Measurements from ENCODE around the gene VAV2. TPM values are rescaled to one million over a fixed set of nuclear protein-coding genes. Genes with fewer than 3 reads are reported as not detected.

The VAV2 gene
- total and polyA plus RNA-seq, 2 experiments from 2014 or later: 8.1 to 28.9 TPM

DNA sequence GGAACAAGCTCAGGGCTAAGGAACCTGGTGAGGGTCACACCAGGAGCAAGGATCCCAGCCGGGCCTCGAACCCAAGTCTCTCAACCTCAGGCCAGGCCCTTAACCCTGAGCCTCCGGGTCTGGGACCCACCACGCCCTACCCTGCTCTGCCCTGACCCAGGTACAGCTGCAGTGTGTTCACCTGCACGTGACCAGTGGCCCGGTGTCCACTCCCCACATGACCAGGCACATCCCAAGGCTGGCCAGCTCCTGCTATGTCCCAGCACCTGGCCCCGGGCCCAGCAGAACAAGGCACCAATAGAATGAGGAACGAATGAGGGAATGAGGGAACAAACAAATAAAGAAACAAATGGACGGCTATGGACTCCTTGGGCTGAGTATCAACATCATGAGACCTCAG is 142.0 kb downstream of the VAV2 start:
- Histone ChIP-seq H3K9me2 (ENCODE audit: insufficient read depth) (no peaks in the 10 kb centered on the region), H3K79me2 (replicated peaks; ENCODE audit: insufficient read depth) (0 out of 2 replicates have a peak, but pooled peaks cover 8% of the 10 kb centered on the region), H3K4me3 (no peak overlapping the region), H3K4me1 (ENCODE audit: insufficient read depth) (no peaks in the 10 kb centered on the region), H2AFZ (no peak overlapping the region), H3K36me3 (ENCODE audit: insufficient read depth) (no peaks in the 10 kb centered on the region), H3K4me2 (no peak overlapping the region), H3K27ac (ENCODE audit: low read depth) (no peak overlapping the region), H3F3A (replicated peaks; ENCODE audit: low read depth) (no peaks in the 10 kb centered on the region), H4K20me1 (replicated peaks; ENCODE audit: insufficient read depth) (no peaks in the 10 kb centered on the region; the same call in 1 of the 2 replicates), H3K27me3 (ENCODE audit: insufficient read depth) (no peaks in the 10 kb centered on the region)
- no peaks in the 10 kb centered on the region; the same call in 1 of the 3 replicates for H3K36me3 Mint-ChIP-seq (ENCODE audit: low read depth)
- H3K27ac Mint-ChIP-seq: no peak overlapping the region
- DNase-seq (ENCODE audit: low spot score) (no peak), ATAC-seq (no peak)
- no peak overlapping the region for H3K4me3 Mint-ChIP-seq
- H3K9me3 Mint-ChIP-seq: no peaks in the 10 kb centered on the region
- TF ChIP-seq ZNF462 (CRISPR knock-in tag; IDR thresholded peaks at IDR 0.05) (no peak), ZNF114 (CRISPR knock-in tag; IDR thresholded peaks at IDR 0.05) (no peak)
- H3K27me3 Mint-ChIP-seq (ENCODE audit: insufficient read depth, low read depth, poor library complexity): peaks cover 3% of the 10 kb centered on the region
- H3K4me1 Mint-ChIP-seq: peaks cover 3% of the 10 kb centered on the region

DNA sequence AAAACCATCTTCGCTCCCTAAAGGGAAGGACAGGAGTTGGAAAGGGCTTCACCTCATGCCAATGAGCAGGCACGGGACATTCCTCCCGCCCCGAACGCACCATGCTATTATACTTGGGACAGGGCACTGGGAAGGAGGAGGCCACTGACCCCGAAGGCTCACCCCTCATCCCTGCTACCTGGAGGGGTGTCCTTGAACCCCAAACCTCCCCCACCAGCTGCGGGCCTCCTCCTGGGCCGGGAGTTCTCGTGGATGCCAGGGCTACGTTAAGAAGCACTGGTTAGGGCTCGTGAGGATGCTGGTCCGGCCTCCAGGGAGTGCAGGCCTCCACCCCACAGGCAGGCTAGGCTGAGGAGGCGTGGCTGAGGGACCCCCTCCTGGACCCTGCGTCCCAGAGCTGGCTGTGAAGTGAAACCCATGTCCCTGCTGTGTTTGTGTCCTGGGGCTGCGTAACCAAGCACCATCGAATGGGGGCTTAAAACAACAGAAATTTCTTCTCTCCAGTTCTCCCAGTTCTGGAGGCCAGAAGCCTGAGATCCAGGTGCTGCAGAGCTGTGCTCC is 142.9 kb downstream of the VAV2 start:
- no peaks in the 10 kb centered on the region for H3K9me3 Mint-ChIP-seq
- H4K20me1 ChIP-seq (replicated peaks; ENCODE audit: insufficient read depth): no peaks in the 10 kb centered on the region; the same call in 1 of the 2 replicates
- TF ChIP-seq CTCF (conservative IDR thresholded peaks at IDR 0.05; ENCODE audit: low read depth in 2 of 2): no peak
- TF ChIP-seq ZNF462 (CRISPR knock-in tag; IDR thresholded peaks at IDR 0.05): no peak

More for the DNA sequence above, 142.9 kb downstream of the VAV2 start:
- 0 out of 2 replicates have a peak, but pooled peaks cover 8% of the 10 kb centered on the region for H3K79me2 ChIP-seq (replicated peaks; ENCODE audit: insufficient read depth)
- H3K4me3 ChIP-seq: no peak overlapping the region
- H3K36me3 Mint-ChIP-seq (ENCODE audit: low read depth): no peaks in the 10 kb centered on the region; the same call in 1 of the 3 replicates
- H3K27me3 Mint-ChIP-seq (ENCODE audit: insufficient read depth, low read depth, poor library complexity): peaks cover 3% of the 10 kb centered on the region
- no peak overlapping the region for H2AFZ ChIP-seq
- no peak overlapping the region for H3K27ac ChIP-seq (ENCODE audit: low read depth)
- H3K9me2 ChIP-seq (ENCODE audit: insufficient read depth): no peaks in the 10 kb centered on the region
- peak overlapping the region; percentile 32; the same call in 1 of the 2 replicates for H3K27ac Mint-ChIP-seq
- H3F3A ChIP-seq (replicated peaks; ENCODE audit: low read depth): no peaks in the 10 kb centered on the region
- no peaks in the 10 kb centered on the region for H3K27me3 ChIP-seq (ENCODE audit: insufficient read depth)
- no peak overlapping the region for H3K4me3 Mint-ChIP-seq
- H3K4me2 ChIP-seq: no peak overlapping the region
- DNase-seq (ENCODE audit: low spot score) (no peak), ATAC-seq (no peak)
- H3K36me3 ChIP-seq (ENCODE audit: insufficient read depth): no peaks in the 10 kb centered on the region
- peaks cover 3% of the 10 kb centered on the region; the same call in 2 of the 3 replicates for H3K4me1 Mint-ChIP-seq
- no peaks in the 10 kb centered on the region for H3K4me1 ChIP-seq (ENCODE audit: insufficient read depth)

Data from GM23338 (cell line).